ENCODE results near the gene ZBTB11. TPM values are rescaled to one million over a fixed set of nuclear protein-coding genes. Genes with fewer than 3 reads are reported as not detected.
A peak's percentile ranks its signal among the peaks of the same experiment; 100 is the strongest.

ZBTB11 gene
- total and polyA plus RNA-seq, 9 of the 15 experiments (the other 6 are each of a cell fraction or from before 2014, with no cell fraction given) = 6.2 to 31.9 (median 21.4) TPM

GRCh38 chr3:101676216-101676764, 642 bp downstream of the ZBTB11 start (continued):
- no peak for TF ChIP-seq ATF3 (IDR thresholded peaks at IDR 0.05)
- TF ChIP-seq ATF3 (CRISPR knock-in tag; conservative IDR thresholded peaks at IDR 0.05) = no peak
- no peak for TF ChIP-seq EP300 (IDR thresholded peaks at IDR 0.05; ENCODE audit: low read length)
- peak; percentile 68 for TF ChIP-seq HMGN3 (IDR thresholded peaks at IDR 0.05; ENCODE audit: borderline replicate concordance, extremely low read depth, insufficient read length, low read depth, low read length)
- TF ChIP-seq MXI1 (IDR thresholded peaks at IDR 0.05; ENCODE audit: low read depth, low read length) = peak; percentile 73
- peak; percentile 53 for TF ChIP-seq CTCFL (IDR thresholded peaks at IDR 0.05; ENCODE audit: borderline replicate concordance, insufficient read depth, low read depth, low read length, poor library complexity, severe bottlenecking)
- peak; percentile 75 for TF ChIP-seq CREB1 (IDR thresholded peaks at IDR 0.05)
- no peak for TF ChIP-seq CREB1 (CRISPR knock-in tag; IDR thresholded peaks at IDR 0.05)
- TF ChIP-seq DDX20 (tag; IDR thresholded peaks at IDR 0.05; ENCODE audit: low read depth) = no peak
- TF ChIP-seq HDAC6 (IDR thresholded peaks at IDR 0.05; ENCODE audit: low read depth, low read length) = no peak
- no peak for TF ChIP-seq DMBX1 (CRISPR knock-in tag; IDR thresholded peaks at IDR 0.05; ENCODE audit: borderline replicate concordance)
- TF ChIP-seq BHLHE40 (IDR thresholded peaks at IDR 0.05; ENCODE audit: low read length) = peak; percentile 94
- no peak for TF ChIP-seq DIDO1 (tag; IDR thresholded peaks at IDR 0.05; ENCODE audit: low read depth)
- peak in 1 of 2 experiments; percentile 11; a peak in 1 of 4 replicates for TF ChIP-seq HDAC1 (IDR thresholded peaks at IDR 0.05)
- 0 out of 2 replicates have a peak, but pooled peaks have one; percentile 8 for TF ChIP-seq E2F1 (CRISPR knock-in tag; IDR thresholded peaks at IDR 0.05)
- TF ChIP-seq PBX2 (CRISPR knock-in tag; IDR thresholded peaks at IDR 0.05; ENCODE audit: low read depth) = no peak
- TF ChIP-seq PBX2 (tag; conservative IDR thresholded peaks at IDR 0.05; ENCODE audit: low read depth) = no peak
- TF ChIP-seq ZNF76 (CRISPR knock-in tag; IDR thresholded peaks at IDR 0.05; ENCODE audit: borderline replicate concordance) = peak; percentile 16; the same call in 1 of the 2 replicates
- no peak for TF ChIP-seq ZNF444 (CRISPR knock-in tag; IDR thresholded peaks at IDR 0.05)

All from K562 (cell line).